HepG2 (cell line): ENCODE results near the gene TMEM39B. TPM values are rescaled to one million over a fixed set of nuclear protein-coding genes. Genes with fewer than 3 reads are reported as not detected.

ENCODE experiments used
- ATAC-seq: fragments of 200-7000 bp; cut with Tn5 transposase; 3 replicates; pipeline ENCODE4 v1.9.1; 2020; ENCODE audit warnings: mild to moderate bottlenecking, moderate library complexity
- BruUV-seq: library from RNA; stranded (reverse); fragments of 400-500 nt; replicated peaks from 2 replicates; lab custom pipeline; 2021; lab: Mats Ljungman, UMichigan
- CTCF ChIA-PET: fragments of 300-600 bp; formaldehyde crosslinking; extraction: SDS; loops from one replicate; lab custom pipeline; 2021; ENCODE audit warnings: low total read pairs, inconsistent platforms, low intra/inter-chr PET ratio; lab: Yijun Ruan, JAX
- POLR2A ChIA-PET: fragments of 350-600 bp; sonication (Branson Sonifier 250); formaldehyde crosslinking; loops from one replicate; lab custom pipeline; 2020; ENCODE audit warnings: antibody characterized with exemption, inconsistent platforms; lab: Yijun Ruan, JAX
- DNase-seq: peaks from one replicate; pipeline ENCODE4 v3.0.0-alpha.2; 2015; ENCODE audit warnings: low spot score
- FAIRE-seq: peaks from 3 replicates; lab custom pipeline; 2011; peaks lifted over from hg19 to GRCh38; lab: Jason Lieb, UNC
- H2AFZ ChIP-seq: one replicate; pipeline ENCODE4 v1.6.1; 2011; ENCODE audit warnings: low read length, inconsistent platforms
- H3K27ac ChIP-seq: fragments of 300-600 bp; 3 replicates; pipeline ENCODE4 v1.8.0; 2011; ENCODE audit warnings: mixed run types, mild to moderate bottlenecking, mixed read lengths, low read length, inconsistent platforms; ENCODE audit not compliant: insufficient read depth; ENCODE audit errors: extremely low read length
- H3K27me3 ChIP-seq, 2 experiments: fragments of 200-600 bp in 1 of 2; 2 replicates in 1 of 2; 3 replicates in 1 of 2; pipeline versions ENCODE4 v1.6.0 to v1.8.0; 2011; ENCODE audit warnings: low read length in 2 of 2, mild to moderate bottlenecking in 2 of 2, moderate library complexity in 2 of 2, inconsistent platforms in 1 of 2; ENCODE audit not compliant: insufficient read depth in 2 of 2, control insufficient read depth in 1 of 2
- H3K36me3 ChIP-seq, 2 experiments: fragments of 200-600 bp in 1 of 2; replicated peaks in 1 of 2; 2 replicates in 1 of 2; 3 replicates in 1 of 2; pipeline versions ENCODE4 v1.5.1 to v1.8.0; 2011; ENCODE audit warnings: low read length in 2 of 2, inconsistent platforms in 1 of 2; ENCODE audit not compliant: insufficient read depth in 2 of 2, control insufficient read depth in 1 of 2
- H3K4me1 ChIP-seq: 2 replicates; pipeline ENCODE4 v1.5.1; 2012; ENCODE audit warnings: low read length, inconsistent platforms; ENCODE audit not compliant: insufficient read depth
- H3K4me2 ChIP-seq: 2 replicates; pipeline ENCODE4 v1.6.0; 2011; ENCODE audit warnings: low read depth, low read length, inconsistent platforms
- H3K4me3 ChIP-seq, 3 experiments: fragments of 200-600 bp in 1 of 3; sonication (generic), shearing (Covaris generic) in 1 of 3; replicated peaks in 1 of 3; 2 replicates each; pipeline ENCODE4 v1.5.1; 2011 to 2016; ENCODE audit warnings: low read length in 3 of 3, inconsistent platforms in 2 of 3, low read depth in 2 of 3, mild to moderate bottlenecking in 2 of 3, control low read depth in 1 of 3, mixed read lengths in 1 of 3; ENCODE audit not compliant: insufficient read depth in 1 of 3
- H3K79me2 ChIP-seq: one replicate; pipeline ENCODE4 v1.6.1; 2011; ENCODE audit warnings: low read length, inconsistent platforms; ENCODE audit not compliant: insufficient read depth
- H3K9ac ChIP-seq: 2 replicates; pipeline ENCODE4 v1.6.0; 2011; ENCODE audit warnings: mild to moderate bottlenecking, low read depth, low read length, inconsistent platforms; ENCODE audit not compliant: insufficient read depth
- H3K9me3 ChIP-seq: 2 replicates; pipeline ENCODE4 v1.5.1; 2012; ENCODE audit warnings: mild to moderate bottlenecking, low read length
- H4K20me1 ChIP-seq: 2 replicates; pipeline ENCODE4 v1.6.0; 2011; ENCODE audit warnings: inconsistent platforms, mild to moderate bottlenecking, low read length, moderate library complexity; ENCODE audit not compliant: insufficient read depth
- ATF3 ChIP-seq: sonication (generic); formaldehyde crosslinking; IDR thresholded peaks from 2 replicates; pipeline ENCODE4 v1.4.0; 2020; ENCODE audit warnings: missing genetic modification reagents
- CHD2 ChIP-seq: IDR thresholded peaks from 2 replicates; pipeline ENCODE4 v1.6.1; 2011; ENCODE audit warnings: low read depth, low read length, improper control_type of control experiment
- DDIT3 ChIP-seq: sonication (generic); formaldehyde crosslinking; IDR thresholded peaks from 2 replicates; pipeline ENCODE4 v1.4.0; 2020; ENCODE audit warnings: mild to moderate bottlenecking, missing genetic modification reagents
- GATAD1 ChIP-seq: IDR thresholded peaks from 2 replicates; pipeline ENCODE4 v1.6.1; 2016; ENCODE audit warnings: missing genetic modification reagents, missing compliant biosample characterization
- GPBP1L1 ChIP-seq: sonication (generic); formaldehyde crosslinking; IDR thresholded peaks from 2 replicates; pipeline ENCODE4 v1.5.0; 2020; ENCODE audit warnings: mild to moderate bottlenecking, missing genetic modification reagents
- LBX2 ChIP-seq: sonication (generic); formaldehyde crosslinking; IDR thresholded peaks from 2 replicates; pipeline ENCODE4 v1.5.0; 2020; ENCODE audit warnings: missing genetic modification reagents, mild to moderate bottlenecking, borderline replicate concordance
- MYNN ChIP-seq: sonication (generic); formaldehyde crosslinking; IDR thresholded peaks from 2 replicates; pipeline ENCODE4 v1.4.0; 2020; ENCODE audit warnings: mild to moderate bottlenecking, low read depth, missing genetic modification reagents
- NBN ChIP-seq: fragments of 450-650 bp; conservative IDR thresholded peaks from 2 replicates; pipeline ENCODE4 v1.6.1; 2017
- NFYB ChIP-seq: sonication (generic); formaldehyde crosslinking; IDR thresholded peaks from 2 replicates; pipeline ENCODE4 v1.4.0; 2020; ENCODE audit warnings: missing genetic modification reagents
- PRDM10 ChIP-seq: sonication (generic); formaldehyde crosslinking; IDR thresholded peaks from 2 replicates; pipeline ENCODE4 v1.4.0; 2020; ENCODE audit warnings: low read depth, missing genetic modification reagents
- SP140L ChIP-seq: sonication (generic); formaldehyde crosslinking; IDR thresholded peaks from 2 replicates; pipeline ENCODE4 v1.4.0; 2020; ENCODE audit warnings: missing genetic modification reagents, borderline replicate concordance
- YY1 ChIP-seq: IDR thresholded peaks from 2 replicates; pipeline ENCODE4 v1.6.1; 2011; ENCODE audit warnings: low read length, low read depth, moderate library complexity, mild to moderate bottlenecking; ENCODE audit not compliant: insufficient read depth, insufficient replicate concordance
- ZFP62 ChIP-seq: sonication (generic); formaldehyde crosslinking; IDR thresholded peaks from 2 replicates; pipeline ENCODE4 v1.4.0; 2020; ENCODE audit warnings: missing genetic modification reagents
- ZFP91 ChIP-seq: sonication (generic); formaldehyde crosslinking; IDR thresholded peaks from 2 replicates; pipeline ENCODE4 v1.9.0; 2022; ENCODE audit warnings: missing genetic modification reagents, mild to moderate bottlenecking, borderline replicate concordance
- ZNF225 ChIP-seq: sonication (generic); formaldehyde crosslinking; IDR thresholded peaks from 2 replicates; pipeline ENCODE4 v1.4.0; 2020; ENCODE audit warnings: mild to moderate bottlenecking, missing genetic modification reagents
- ZNF343 ChIP-seq: sonication (generic); formaldehyde crosslinking; IDR thresholded peaks from 2 replicates; pipeline ENCODE4 v1.4.0; 2020; ENCODE audit warnings: mild to moderate bottlenecking, missing genetic modification reagents
- ZNF547 ChIP-seq: sonication (generic); formaldehyde crosslinking; IDR thresholded peaks from 2 replicates; pipeline ENCODE4 v1.5.1; 2020; ENCODE audit warnings: mild to moderate bottlenecking, missing genetic modification reagents
- ZNF660 ChIP-seq: sonication (generic); formaldehyde crosslinking; IDR thresholded peaks from 2 replicates; pipeline ENCODE4 v1.5.1; 2020; ENCODE audit warnings: mild to moderate bottlenecking, low read depth, missing genetic modification reagents, borderline replicate concordance
- WGBS: methylation state at CpG from one replicate; pipeline ENCODE4 v1.1.6; 2017; ENCODE audit warnings: low lambda C conversion rate; 5-methylcytosine and 5-hydroxymethylcytosine counted together
- in situ Hi-C: cut with HindIII; loops from 2 replicates; pipeline ENCODE4 v1.10.0; 2017; ENCODE audit warnings: low pct_unique_long_range_greater_than_20kb; ENCODE audit not compliant: extremely low pct_ligation_motif_present
- intact Hi-C: fragments of 100-400 bp; cut with micrococcal nuclease; formaldehyde crosslinking; loops from one replicate; pipeline ENCODE4 v1.10.0; 2022; ENCODE audit not compliant: unreplicated experiment
- polyA plus RNA-seq, 8 experiments: library from polyadenylated mRNA; depleted of rRNA in 3 of 8; stranded (reverse) in 7 of 8; unstranded in 1 of 8; fragments of >200 nt; fragmentation: Illumina TruSeq in 4 of 8; extraction: Trizol in 4 of 8; gene quantifications; 2 replicates each; pipeline versions ENCODE4 v1.2.1 to v1.2.3, GENCODE V29; 2011 to 2016; ENCODE audit warnings: low read depth in 4 of 8, missing spikeins in 1 of 8, mixed read lengths in 1 of 8; ENCODE audit not compliant: insufficient read depth in 1 of 8
- total RNA-seq, 5 experiments: library from RNA; depleted of rRNA; stranded (reverse); fragments of >200 nt; fragmentation: Illumina TruSeq; extraction: Trizol; gene quantifications; 2 replicates each; pipeline ENCODE4 v1.2.3, GENCODE V29; 2016; ENCODE audit warnings: low read depth in 1 of 5

The TMEM39B gene
- total and polyA plus RNA-seq, 2 of the 13 experiments (the other 11 are each of a cell fraction or from before 2014, with no cell fraction given) = 4.9 to 10.4 TPM

GRCh38 chr1:32100359-32100758 lies 27.6 kb downstream of the TMEM39B start:
- DNase-seq (no peak), FAIRE-seq (no peak), ATAC-seq (no peak)
- ChIA-PET POLR2A (no interaction called here), CTCF (no interaction called here)
- Histone ChIP-seq H3K4me1 (peaks cover 13% of the 10 kb centered on the region), H3K36me3 (peaks cover 11 to 23% of the 10 kb centered on the region in 2 experiments; a peak in 4 of 5 replicates), H3K27ac (no peak overlapping the region), H3K27me3 (no peaks in the 10 kb centered on the region), H4K20me1 (no peaks in the 10 kb centered on the region), H3K4me2 (no peak overlapping the region), H3K9me3 (no peaks in the 10 kb centered on the region), H2AFZ (no peak overlapping the region), H3K9ac (no peak overlapping the region), H3K4me3 (no peak overlapping the region), H3K79me2 (no peaks in the 10 kb centered on the region)
- in situ Hi-C loops = no loop called here
- BruUV-seq = no TSS peak
- WGBS = 95% methylated on average over 10 of the region's 10 CpGs
- intact Hi-C loops = no loop called here
- no peak for TF ChIP-seq ZNF547 (CRISPR knock-in tag)
- TF ChIP-seq MYNN (CRISPR knock-in tag) = no peak
- TF ChIP-seq PRDM10 (CRISPR knock-in tag) = no peak
- TF ChIP-seq CHD2 = no peak
- TF ChIP-seq NBN = no peak
- no peak for TF ChIP-seq ZFP62 (CRISPR knock-in tag)
- TF ChIP-seq ZFP91 (CRISPR knock-in tag) = no peak
- no peak for TF ChIP-seq NFYB (CRISPR knock-in tag)
- TF ChIP-seq ZNF343 (CRISPR knock-in tag) = no peak
- TF ChIP-seq SP140L (CRISPR knock-in tag) = no peak
- no peak for TF ChIP-seq DDIT3 (CRISPR knock-in tag)
- TF ChIP-seq GATAD1 (CRISPR knock-in tag) = no peak
- TF ChIP-seq ZNF660 (CRISPR knock-in tag) = no peak
- no peak for TF ChIP-seq ZNF225
- no peak for TF ChIP-seq LBX2 (CRISPR knock-in tag)
- no peak for TF ChIP-seq YY1
- TF ChIP-seq ATF3 (CRISPR knock-in tag) = no peak
- TF ChIP-seq GPBP1L1 (CRISPR knock-in tag) = no peak
